Urinary bladder (tissue), 4 donors: ENCODE data around the gene ERGIC3. TPM values are rescaled to one million over a fixed set of nuclear protein-coding genes. Genes with fewer than 3 reads are reported as not detected.
A peak's percentile ranks its signal among the peaks of the same experiment; 100 is the strongest.

ENCODE experiments used
- DNase-seq: peaks from one replicate; pipeline ENCODE4 v3.0.0-alpha.2; 2015; ENCODE audit errors: extremely low spot score
- H3K27ac ChIP-seq: one replicate; pipeline ENCODE4 v1.5.1; 2013; ENCODE audit warnings: low read depth, mild to moderate bottlenecking, moderate library complexity
- H3K36me3 ChIP-seq: one replicate; pipeline ENCODE4 v1.6.1; 2013; ENCODE audit warnings: mild to moderate bottlenecking, moderate library complexity; ENCODE audit not compliant: insufficient read depth
- H3K4me1 ChIP-seq: one replicate; pipeline ENCODE4 v1.6.1; 2013; ENCODE audit warnings: mild to moderate bottlenecking, moderate library complexity; ENCODE audit not compliant: insufficient read depth
- H3K4me3 ChIP-seq: one replicate; pipeline ENCODE4 v1.5.1; 2013; ENCODE audit warnings: low read depth, low read length
- WGBS: extraction: QIAGEN DNeasy Blood & Tissue Kit; methylation state at CpG from one replicate; pipeline ENCODE4 v1.1.7; 2013; 5-methylcytosine and 5-hydroxymethylcytosine counted together
- polyA plus RNA-seq: library from polyadenylated mRNA; stranded (reverse); fragments of 200-250 nt; gene quantifications from one replicate; pipeline ENCODE4 v1.2.3, GENCODE V29; 2013
- total RNA-seq: library from RNA; depleted of rRNA; stranded (reverse); fragments of >200 nt; gene quantifications from one replicate; pipeline ENCODE4 v1.2.3, GENCODE V29; 2014
- donor health status: healthy with polysubstance abuse.
- donor health status: healthy.

The ERGIC3 gene
- total and polyA plus RNA-seq, 2 donors = 176 to 200 TPM

- H3K4me1 ChIP-seq = no peaks in the 10 kb centered on the region
- peak overlapping the region; percentile 40 for H3K27ac ChIP-seq
- 58% methylated on average over 10 of the region's 10 CpGs for WGBS
- DNase-seq = no peak
- no peak overlapping the region for H3K4me3 ChIP-seq
- peaks cover 6% of the 10 kb centered on the region for H3K36me3 ChIP-seq
These were observed 18.7 kb downstream of the ERGIC3 start for GRCh38 chr20:35560541-35560940.

- Histone ChIP-seq H3K4me3 (no peak overlapping the region), H3K36me3 (peaks cover 6% of the 10 kb centered on the region), H3K4me1 (no peaks in the 10 kb centered on the region), H3K27ac (no peak overlapping the region)
- WGBS = 17% methylated on average over 7 of the region's 7 CpGs
- no peak for DNase-seq
These were observed 19.4 kb downstream of the ERGIC3 start for GRCh38 chr20:35561268-35561667.

- Histone ChIP-seq H3K27ac (no peak overlapping the region), H3K4me1 (no peaks in the 10 kb centered on the region), H3K4me3 (no peak overlapping the region), H3K36me3 (peaks cover 4% of the 10 kb centered on the region)
- 54% methylated on average over 5 of the region's 5 CpGs for WGBS
- DNase-seq = no peak
These were observed 19.8 kb downstream of the ERGIC3 start for GRCh38 chr20:35561671-35562070.

- WGBS = 81% methylated on average over 10 of the region's 10 CpGs
- H3K27ac ChIP-seq = no peak overlapping the region
- no peak overlapping the region for H3K4me3 ChIP-seq
- peaks cover 1% of the 10 kb centered on the region for H3K36me3 ChIP-seq
- H3K4me1 ChIP-seq = no peaks in the 10 kb centered on the region
- no peak for DNase-seq
These were observed 20.7 kb downstream of the ERGIC3 start for GRCh38 chr20:35562541-35563110.

- Histone ChIP-seq H3K27ac (no peak overlapping the region), H3K4me3 (no peak overlapping the region), H3K4me1 (no peaks in the 10 kb centered on the region), H3K36me3 (peaks cover 1% of the 10 kb centered on the region)
- DNase-seq = no peak
- WGBS = 91% methylated on average over 10 of the region's 10 CpGs
These were observed 22.0 kb downstream of the ERGIC3 start for GRCh38 chr20:35563834-35564233.

GRCh38 chr20:35564905-35565304 lies 23.0 kb downstream of the ERGIC3 start:
- Histone ChIP-seq H3K4me1 (no peaks in the 10 kb centered on the region), H3K4me3 (no peak overlapping the region), H3K36me3 (peaks cover 1% of the 10 kb centered on the region), H3K27ac (no peak overlapping the region)
- DNase-seq = no peak
- 92% methylated on average over 7 of the region's 7 CpGs for WGBS

GRCh38 chr20:35568645-35569044 lies 26.8 kb downstream of the ERGIC3 start:
- H3K27ac ChIP-seq = no peak overlapping the region
- DNase-seq = no peak
- WGBS = 11% methylated on average over 2 of the region's 2 CpGs
- peaks cover under 1% of the 10 kb centered on the region for H3K36me3 ChIP-seq
- no peaks in the 10 kb centered on the region for H3K4me1 ChIP-seq
- no peak overlapping the region for H3K4me3 ChIP-seq

GRCh38 chr20:35571555-35571954 lies 29.7 kb downstream of the ERGIC3 start:
- no peak for DNase-seq
- no peak overlapping the region for H3K4me3 ChIP-seq
- H3K36me3 ChIP-seq = no peaks in the 10 kb centered on the region
- H3K27ac ChIP-seq = peak overlapping the region; percentile 50
- no peaks in the 10 kb centered on the region for H3K4me1 ChIP-seq

GRCh38 chr20:35572838-35573237 lies 31.0 kb downstream of the ERGIC3 start:
- H3K36me3 ChIP-seq = no peaks in the 10 kb centered on the region
- no peak overlapping the region for H3K27ac ChIP-seq
- 94% methylated on average over 4 of the region's 4 CpGs for WGBS
- DNase-seq = no peak
- no peaks in the 10 kb centered on the region for H3K4me1 ChIP-seq
- H3K4me3 ChIP-seq = no peak overlapping the region

GRCh38 chr20:35575958-35576357 lies 34.1 kb downstream of the ERGIC3 start:
- H3K27ac ChIP-seq = peak overlapping the region; percentile 53
- no peak overlapping the region for H3K4me3 ChIP-seq
- peak; percentile 85 for DNase-seq
- no peaks in the 10 kb centered on the region for H3K36me3 ChIP-seq
- 63% methylated on average over 4 of the region's 4 CpGs for WGBS
- H3K4me1 ChIP-seq = no peaks in the 10 kb centered on the region

- no peak overlapping the region for H3K4me3 ChIP-seq
- H3K27ac ChIP-seq = peak overlapping the region; percentile 27
- H3K4me1 ChIP-seq = no peaks in the 10 kb centered on the region
- no peak for DNase-seq
- no peaks in the 10 kb centered on the region for H3K36me3 ChIP-seq
- 58% methylated on average over 3 of the region's 3 CpGs for WGBS
These were observed 34.9 kb downstream of the ERGIC3 start for GRCh38 chr20:35576816-35577215.

GRCh38 chr20:35578469-35578868 lies 36.6 kb downstream of the ERGIC3 start:
- no peak for DNase-seq
- Histone ChIP-seq H3K36me3 (no peaks in the 10 kb centered on the region), H3K4me1 (no peaks in the 10 kb centered on the region), H3K27ac (no peak overlapping the region), H3K4me3 (no peak overlapping the region)
- 88% methylated on average over 8 of the region's 8 CpGs for WGBS

- WGBS = 94% methylated on average over 6 of the region's 6 CpGs
- H3K36me3 ChIP-seq = no peaks in the 10 kb centered on the region
- no peak overlapping the region for H3K4me3 ChIP-seq
- no peaks in the 10 kb centered on the region for H3K4me1 ChIP-seq
- no peak for DNase-seq
- no peak overlapping the region for H3K27ac ChIP-seq
These were observed 37.3 kb downstream of the ERGIC3 start for GRCh38 chr20:35579196-35579595.

- 89% methylated on average over 7 of the region's 7 CpGs for WGBS
These were observed 40.3 kb downstream of the ERGIC3 start for GRCh38 chr20:35582131-35582530.

More at GRCh38 chr20:35582131-35582530, 40.3 kb downstream of the ERGIC3 start:
- DNase-seq = no peak
- Histone ChIP-seq H3K4me3 (no peak overlapping the region), H3K4me1 (no peaks in the 10 kb centered on the region), H3K27ac (no peak overlapping the region), H3K36me3 (no peaks in the 10 kb centered on the region)
